GM12878 (cell line): ENCODE measurements around the gene SURF2.

Experiments used
- EZH2 ChIP-seq: IDR thresholded peaks from 2 replicates; pipeline ENCODE4 v1.6.1; 2012; ENCODE audit warnings: low read depth, mild to moderate bottlenecking, control low read depth, inconsistent platforms, low read length, borderline replicate concordance; ENCODE audit not compliant: control insufficient read depth
- NFIC ChIP-seq: IDR thresholded peaks from 2 replicates; pipeline ENCODE4 v1.6.1; 2012; ENCODE audit warnings: low read depth, mild to moderate bottlenecking, inconsistent platforms, low read length, moderate library complexity
- POLR2A ChIP-seq: IDR thresholded peaks from 2 replicates; pipeline ENCODE4 v1.6.1; 2011; ENCODE audit warnings: low read depth, mild to moderate bottlenecking, low read length
- RFX5 ChIP-seq: IDR thresholded peaks from 2 replicates; pipeline ENCODE4 v1.6.1; 2011; ENCODE audit warnings: low read depth, low read length, improper control_type of control experiment
- SIX5 ChIP-seq: IDR thresholded peaks from 2 replicates; pipeline ENCODE4 v1.6.1; 2011; ENCODE audit warnings: mild to moderate bottlenecking, low read depth, low read length, moderate library complexity; ENCODE audit not compliant: severe bottlenecking
- TF ChIP-seq, protein P1 (sequence below), 3 experiments: IDR thresholded peaks in 2 of 3; conservative IDR thresholded peaks in 1 of 3; 2 replicates each; pipeline ENCODE4 v1.5.1; 2011; ENCODE audit warnings: low read depth in 3 of 3, low read length in 3 of 3, mild to moderate bottlenecking in 3 of 3, control low read depth in 2 of 3, moderate library complexity in 2 of 3, inconsistent platforms in 1 of 3, mixed read lengths in 1 of 3; ENCODE audit not compliant: control insufficient read depth in 2 of 3, insufficient read depth in 1 of 3; ENCODE audit errors: extremely low read depth in 1 of 3

DNA sequence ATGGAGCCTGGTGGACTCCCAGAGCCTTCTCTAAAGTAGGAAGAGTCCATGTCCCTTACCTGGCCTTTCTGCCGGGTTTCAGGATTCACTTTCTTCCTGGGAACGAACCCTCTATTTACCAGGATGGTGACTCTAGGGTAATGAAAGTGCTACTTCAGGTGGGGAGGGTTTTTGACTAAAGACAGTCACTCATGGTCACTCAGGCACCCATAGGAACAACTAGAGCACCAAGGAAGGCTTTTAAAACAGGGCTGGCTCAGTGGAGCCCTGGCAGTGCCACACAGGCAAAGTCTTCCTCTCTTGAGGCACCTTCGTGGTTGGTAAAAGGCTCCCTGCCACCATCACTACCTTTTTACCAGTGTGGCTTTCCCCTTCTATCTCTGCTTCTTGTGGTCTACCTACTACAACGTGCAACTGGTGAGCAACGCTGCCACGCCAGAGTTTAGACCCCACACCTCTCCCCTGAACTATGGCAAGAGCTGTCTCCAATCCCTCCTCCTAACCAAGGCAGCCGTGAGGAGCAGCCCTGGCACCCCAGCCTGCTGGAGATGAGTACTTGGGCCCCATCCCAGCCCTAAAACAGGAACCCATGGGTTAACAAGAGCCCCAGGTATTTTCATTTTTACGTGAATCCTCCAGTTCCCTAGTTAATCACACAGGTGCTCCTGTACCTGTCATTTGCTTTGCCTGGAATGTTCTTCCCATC lies 3.6 kb upstream of the SURF2 start:
- TF ChIP-seq, protein P1, sequence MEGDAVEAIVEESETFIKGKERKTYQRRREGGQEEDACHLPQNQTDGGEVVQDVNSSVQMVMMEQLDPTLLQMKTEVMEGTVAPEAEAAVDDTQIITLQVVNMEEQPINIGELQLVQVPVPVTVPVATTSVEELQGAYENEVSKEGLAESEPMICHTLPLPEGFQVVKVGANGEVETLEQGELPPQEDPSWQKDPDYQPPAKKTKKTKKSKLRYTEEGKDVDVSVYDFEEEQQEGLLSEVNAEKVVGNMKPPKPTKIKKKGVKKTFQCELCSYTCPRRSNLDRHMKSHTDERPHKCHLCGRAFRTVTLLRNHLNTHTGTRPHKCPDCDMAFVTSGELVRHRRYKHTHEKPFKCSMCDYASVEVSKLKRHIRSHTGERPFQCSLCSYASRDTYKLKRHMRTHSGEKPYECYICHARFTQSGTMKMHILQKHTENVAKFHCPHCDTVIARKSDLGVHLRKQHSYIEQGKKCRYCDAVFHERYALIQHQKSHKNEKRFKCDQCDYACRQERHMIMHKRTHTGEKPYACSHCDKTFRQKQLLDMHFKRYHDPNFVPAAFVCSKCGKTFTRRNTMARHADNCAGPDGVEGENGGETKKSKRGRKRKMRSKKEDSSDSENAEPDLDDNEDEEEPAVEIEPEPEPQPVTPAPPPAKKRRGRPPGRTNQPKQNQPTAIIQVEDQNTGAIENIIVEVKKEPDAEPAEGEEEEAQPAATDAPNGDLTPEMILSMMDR (IDR thresholded peaks at IDR 0.05 in 2 of 3, conservative IDR thresholded peaks at IDR 0.05 in 1 of 3; ENCODE audit: control insufficient read depth in 2 of 3, extremely low read depth in 1 of 3, insufficient read depth in 1 of 3, low read depth in 3 of 3, low read length in 3 of 3) = no peak
- TF ChIP-seq NFIC (no peak), RFX5 (no peak), EZH2 (no peak), SIX5 (no peak), POLR2A (no peak; the same call in 1 of the 2 replicates)
